NT2/D1 (cell line): ENCODE data around the gene ZHX3.

ENCODE experiments used
- DNase-seq: peaks from one replicate; pipeline ENCODE4 v3.0.0-alpha.2; 2011; ENCODE audit warnings: low read depth, low spot score
- H3K27me3 ChIP-seq: 2 replicates; pipeline ENCODE4 v1.6.0; 2011; ENCODE audit warnings: mild to moderate bottlenecking; ENCODE audit not compliant: insufficient read length, insufficient read depth
- H3K36me3 ChIP-seq: 2 replicates; pipeline ENCODE4 v1.6.1; 2011; ENCODE audit warnings: mild to moderate bottlenecking, low read length, mixed read lengths; ENCODE audit not compliant: insufficient read depth, insufficient read length
- H3K4me1 ChIP-seq: 2 replicates; pipeline ENCODE4 v1.5.1; 2011; ENCODE audit not compliant: insufficient read depth, insufficient read length
- H3K4me3 ChIP-seq: 2 replicates; pipeline ENCODE4 v1.5.1; 2011; ENCODE audit warnings: low read depth; ENCODE audit not compliant: insufficient read length
- H3K9ac ChIP-seq: 2 replicates; pipeline ENCODE4 v1.6.0; 2011; ENCODE audit warnings: low read depth; ENCODE audit not compliant: insufficient read length
- H3K9me3 ChIP-seq: 2 replicates; pipeline ENCODE4 v1.5.1; 2011; ENCODE audit warnings: mild to moderate bottlenecking, low read length; ENCODE audit not compliant: insufficient read depth
- SUZ12 ChIP-seq: IDR thresholded peaks from 2 replicates; pipeline ENCODE4 v1.6.1; 2011; ENCODE audit not compliant: insufficient read length, insufficient read depth; ENCODE audit errors: extremely low read depth
- YY1 ChIP-seq: IDR thresholded peaks from 2 replicates; pipeline ENCODE4 v1.6.1; 2011; ENCODE audit not compliant: insufficient read length, insufficient read depth
- ZNF274 ChIP-seq: IDR thresholded peaks from 2 replicates; pipeline ENCODE4 v1.6.1; 2011; ENCODE audit warnings: mild to moderate bottlenecking, low read depth, low read length

The ZHX3 gene

DNA sequence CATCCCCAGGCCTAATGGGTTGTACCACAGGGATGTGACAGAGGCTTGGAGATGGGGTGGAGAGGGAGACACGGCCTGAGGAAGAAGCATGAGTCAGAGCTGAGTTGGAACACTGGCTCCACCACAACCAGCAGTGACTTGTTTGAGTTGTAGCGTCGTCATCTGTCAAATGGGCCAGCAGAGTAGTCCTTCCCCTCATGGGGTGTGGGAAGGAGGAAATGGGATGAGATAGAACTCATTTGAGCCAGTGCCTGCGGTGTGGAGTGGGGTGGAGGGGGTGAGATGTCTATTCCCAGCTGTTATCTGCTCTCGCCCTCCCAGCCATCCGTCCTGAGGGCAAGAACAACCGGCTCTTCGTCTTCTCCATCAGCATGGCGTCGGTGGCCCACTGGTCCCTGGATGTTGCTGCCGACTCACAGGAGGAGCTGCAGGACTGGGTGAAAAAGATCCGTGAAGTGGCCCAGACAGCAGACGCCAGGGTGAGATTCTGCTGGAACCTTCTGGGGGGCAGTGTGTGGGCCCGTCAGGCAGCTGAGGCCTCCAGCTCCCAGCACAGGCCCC lies 147.7 kb downstream of the ZHX3 start:
- Histone ChIP-seq H3K9me3 (no peaks in the 10 kb centered on the region), H3K4me3 (no peak overlapping the region), H3K4me1 (peaks cover 24% of the 10 kb centered on the region), H3K27me3 (no peaks in the 10 kb centered on the region), H3K9ac (no peak overlapping the region), H3K36me3 (peaks cover 96% of the 10 kb centered on the region)
- TF ChIP-seq YY1 (no peak), ZNF274 (no peak), SUZ12 (no peak)
- DNase-seq = no peak

DNA sequence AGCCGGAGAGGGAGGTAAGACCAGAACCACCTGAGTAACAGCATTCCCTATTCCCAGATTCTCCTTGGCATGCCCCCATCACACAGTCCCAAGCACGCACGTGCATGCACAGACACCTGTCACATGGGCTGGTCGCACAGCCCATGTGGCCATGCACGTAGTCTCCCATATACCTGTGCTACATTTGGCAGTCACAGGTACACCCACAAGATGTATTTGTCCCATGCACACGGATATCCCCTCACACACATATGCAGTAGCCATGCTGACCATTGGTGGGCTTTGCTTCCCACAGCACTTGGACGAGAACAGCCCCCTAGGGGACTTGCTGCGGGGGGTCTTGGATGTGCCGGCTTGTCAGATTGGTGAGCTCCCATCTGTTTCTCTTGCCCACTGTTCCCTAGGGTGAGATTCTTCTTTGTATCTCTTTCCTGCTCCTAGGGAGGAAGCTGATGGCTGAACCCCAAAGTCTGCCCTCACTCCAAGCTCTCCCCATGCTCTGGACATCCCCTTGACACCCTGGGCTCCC lies 148.3 kb downstream of the ZHX3 start:
- DNase-seq = no peak
- TF ChIP-seq ZNF274 = no peak
- Histone ChIP-seq H3K9me3 (no peaks in the 10 kb centered on the region), H3K4me1 (peaks cover 18% of the 10 kb centered on the region), H3K27me3 (no peaks in the 10 kb centered on the region), H3K36me3 (peaks cover 96% of the 10 kb centered on the region), H3K9ac (no peak overlapping the region), H3K4me3 (no peak overlapping the region)

DNA sequence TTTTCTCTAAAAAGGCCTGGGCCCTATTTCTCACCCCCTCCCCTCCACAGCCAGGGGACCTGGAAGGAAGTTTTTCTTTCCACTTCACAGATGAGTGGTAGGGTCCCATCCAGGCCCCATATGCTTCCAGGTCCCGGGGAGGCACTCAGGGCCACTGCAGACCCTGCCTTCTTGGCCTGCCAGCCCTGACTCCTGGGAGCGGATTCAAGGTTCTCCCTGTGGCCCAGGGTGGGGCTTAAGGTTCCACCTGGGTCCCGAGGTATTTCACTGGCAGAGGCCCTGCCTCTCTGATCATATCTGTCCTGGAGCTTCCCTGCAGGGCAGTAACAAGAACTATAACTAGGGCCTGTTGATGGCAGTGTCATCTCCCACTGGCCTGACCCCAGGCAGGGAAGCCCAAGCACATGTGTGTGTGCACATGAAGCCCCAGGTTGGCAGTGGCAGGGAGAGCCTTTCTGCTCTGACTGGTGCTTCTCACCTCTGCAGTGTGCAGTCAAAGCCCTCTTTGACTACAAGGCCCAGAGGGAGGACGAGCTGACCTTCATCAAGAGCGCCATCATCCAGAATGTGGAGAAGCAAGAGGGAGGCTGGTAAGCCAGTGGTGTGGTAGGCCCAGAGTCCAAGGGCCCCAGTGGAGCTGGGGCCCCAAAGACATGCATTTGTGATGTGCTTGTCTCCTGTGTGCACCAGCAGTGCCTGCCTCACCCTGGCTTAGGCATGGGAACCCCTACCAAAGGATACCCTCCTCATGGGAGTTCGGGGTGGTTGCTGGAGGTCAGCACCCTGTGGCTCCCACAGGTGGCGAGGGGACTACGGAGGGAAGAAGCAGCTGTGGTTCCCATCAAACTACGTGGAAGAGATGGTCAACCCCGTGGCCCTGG lies 149.0 kb downstream of the ZHX3 start:
- Histone ChIP-seq H3K9ac (no peak overlapping the region), H3K27me3 (no peaks in the 10 kb centered on the region), H3K36me3 (peaks cover 96% of the 10 kb centered on the region), H3K9me3 (no peaks in the 10 kb centered on the region), H3K4me1 (peaks cover 11% of the 10 kb centered on the region), H3K4me3 (no peak overlapping the region)
- no peak for TF ChIP-seq SUZ12
- no peak for TF ChIP-seq ZNF274
- TF ChIP-seq YY1 = no peak
- DNase-seq = no peak

DNA sequence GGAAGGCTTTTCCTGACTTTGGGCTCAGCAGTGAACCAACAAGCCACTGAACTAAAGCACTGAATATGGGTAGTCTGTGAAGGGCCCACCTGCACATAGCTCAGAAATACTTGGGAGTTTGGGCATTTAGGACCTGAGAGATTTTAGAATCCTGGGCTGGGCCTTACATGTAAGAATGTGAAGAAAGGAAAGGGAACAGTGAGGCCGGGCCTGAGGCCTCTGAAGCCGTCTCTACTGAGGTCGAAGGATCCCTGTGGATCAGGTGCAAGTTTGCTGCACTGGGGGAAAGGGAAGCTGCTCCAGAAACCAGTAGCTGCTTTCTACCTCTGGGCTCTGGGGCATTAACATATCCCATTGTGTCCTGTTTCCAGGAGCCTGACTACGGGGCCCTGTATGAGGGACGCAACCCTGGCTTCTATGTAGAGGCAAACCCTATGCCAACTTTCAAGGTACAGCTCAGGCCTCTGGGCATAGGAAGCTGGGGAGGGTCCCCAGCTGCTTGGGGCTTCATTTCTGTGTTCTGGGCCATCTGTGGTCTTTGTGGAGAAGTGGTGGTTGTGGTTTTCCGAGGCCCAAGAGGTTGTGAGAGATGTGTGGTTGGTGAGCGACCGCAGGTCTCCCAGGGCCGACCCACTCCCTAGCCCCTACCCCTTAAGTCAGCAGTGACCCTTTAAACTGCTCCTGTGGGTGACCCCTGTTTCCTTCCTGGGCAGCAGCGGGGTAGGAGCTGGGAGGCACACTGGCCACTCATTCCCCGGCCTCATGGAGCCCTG lies 149.9 kb downstream of the ZHX3 start:
- no peak for DNase-seq
- H3K9ac ChIP-seq = no peak overlapping the region
- peaks cover 97% of the 10 kb centered on the region for H3K36me3 ChIP-seq

DNA sequence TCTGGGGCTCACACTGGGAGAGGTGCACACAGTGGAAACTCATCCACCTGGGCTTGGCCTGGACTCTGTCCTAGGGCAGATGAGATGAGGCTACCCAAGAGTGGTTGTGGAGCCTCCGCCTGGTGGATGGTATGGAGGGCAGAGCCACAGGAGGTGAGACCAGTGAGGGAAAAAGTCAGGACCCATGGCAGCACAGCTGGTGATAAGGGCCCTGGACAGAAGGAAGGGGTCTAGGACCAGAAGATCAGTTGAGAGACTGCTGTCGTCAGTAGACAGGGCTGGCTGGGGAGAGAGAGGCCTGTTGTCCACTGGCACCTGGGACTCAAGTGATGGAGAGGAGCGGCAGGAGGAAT lies 150.4 kb downstream of the ZHX3 start:
- no peak for DNase-seq
- no peak overlapping the region for H3K9ac ChIP-seq
- TF ChIP-seq ZNF274 (no peak), YY1 (no peak), SUZ12 (no peak)
- peaks cover 10% of the 10 kb centered on the region for H3K4me1 ChIP-seq
- H3K9me3 ChIP-seq = no peaks in the 10 kb centered on the region
- peaks cover 97% of the 10 kb centered on the region for H3K36me3 ChIP-seq
- H3K27me3 ChIP-seq = no peaks in the 10 kb centered on the region
- H3K4me3 ChIP-seq = no peak overlapping the region

More for the DNA sequence above, 149.9 kb downstream of the ZHX3 start:
- Histone ChIP-seq H3K27me3 (no peaks in the 10 kb centered on the region), H3K4me3 (no peak overlapping the region), H3K4me1 (peaks cover 10% of the 10 kb centered on the region), H3K9me3 (no peaks in the 10 kb centered on the region)
- no peak for TF ChIP-seq SUZ12
- no peak for TF ChIP-seq ZNF274

DNA sequence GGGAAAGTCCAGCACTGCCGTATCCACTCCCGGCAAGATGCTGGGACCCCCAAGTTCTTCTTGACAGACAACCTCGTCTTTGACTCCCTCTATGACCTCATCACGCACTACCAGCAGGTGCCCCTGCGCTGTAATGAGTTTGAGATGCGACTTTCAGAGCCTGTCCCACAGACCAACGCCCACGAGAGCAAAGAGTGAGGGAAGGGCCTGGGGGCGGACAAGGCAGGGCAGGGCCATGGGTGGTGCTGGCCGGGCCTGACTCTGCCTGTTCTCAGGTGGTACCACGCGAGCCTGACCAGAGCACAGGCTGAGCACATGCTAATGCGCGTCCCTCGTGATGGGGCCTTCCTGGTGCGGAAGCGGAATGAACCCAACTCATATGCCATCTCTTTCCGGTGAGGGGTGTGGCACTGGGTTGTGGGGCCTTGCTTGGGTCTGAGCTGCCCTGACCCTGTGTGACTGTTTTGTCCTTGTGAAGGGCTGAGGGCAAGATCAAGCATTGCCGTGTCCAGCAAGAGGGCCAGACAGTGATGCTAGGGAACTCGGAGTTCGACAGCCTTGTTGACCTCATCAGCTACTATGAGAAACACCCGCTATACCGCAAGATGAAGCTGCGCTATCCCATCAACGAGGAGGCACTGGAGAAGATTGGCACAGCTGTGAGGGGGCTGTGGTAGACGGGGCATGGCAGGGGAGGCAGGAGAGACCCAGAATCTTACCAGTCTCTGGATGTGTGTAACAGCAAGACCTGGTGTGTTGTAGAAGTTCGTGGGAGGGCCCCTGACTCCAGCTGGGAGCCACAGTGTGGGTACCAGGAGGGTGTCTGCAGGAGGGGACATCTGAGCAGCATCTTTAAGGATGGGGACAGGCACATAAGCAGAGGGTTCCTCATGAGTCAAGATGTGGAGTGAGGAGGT lies 151.1 kb downstream of the ZHX3 start:
- Histone ChIP-seq H3K36me3 (peaks cover 95% of the 10 kb centered on the region), H3K4me3 (no peak overlapping the region), H3K9ac (no peak overlapping the region), H3K27me3 (no peaks in the 10 kb centered on the region), H3K9me3 (no peaks in the 10 kb centered on the region), H3K4me1 (peaks cover 10% of the 10 kb centered on the region)
- TF ChIP-seq SUZ12 (no peak), ZNF274 (no peak), YY1 (no peak)
- no peak for DNase-seq
